Panc1 (cell line): Measurements from ENCODE around the gene USP10.

Experiments
- CTCF ChIP-seq: fragments of 450-650 bp; IDR thresholded peaks from 2 replicates; pipeline ENCODE4 v1.5.1; 2017; ENCODE audit warnings: mild to moderate bottlenecking
- POLR2AphosphoS5 ChIP-seq: IDR thresholded peaks from 2 replicates; pipeline ENCODE4 v1.6.1; 2012; ENCODE audit warnings: mild to moderate bottlenecking, low read depth, low read length, moderate library complexity
- REST ChIP-seq, 2 experiments: IDR thresholded peaks; 2 replicates each; pipeline ENCODE4 v1.6.1; 2011 to 2012; ENCODE audit warnings: low read depth in 2 of 2, control low read depth in 1 of 2, low read length in 1 of 2, mild to moderate bottlenecking in 1 of 2, moderate library complexity in 1 of 2; ENCODE audit not compliant: insufficient read depth in 1 of 2
- SIN3A ChIP-seq: IDR thresholded peaks from 2 replicates; pipeline ENCODE4 v1.6.1; 2012; ENCODE audit warnings: low read depth, mild to moderate bottlenecking, low read length, moderate library complexity, borderline replicate concordance; ENCODE audit not compliant: insufficient read depth
- TCF7L2 ChIP-seq: IDR thresholded peaks from 2 replicates; pipeline ENCODE4 v1.6.1; 2011; ENCODE audit warnings: mild to moderate bottlenecking, low read depth, low read length, inconsistent platforms

DNA sequence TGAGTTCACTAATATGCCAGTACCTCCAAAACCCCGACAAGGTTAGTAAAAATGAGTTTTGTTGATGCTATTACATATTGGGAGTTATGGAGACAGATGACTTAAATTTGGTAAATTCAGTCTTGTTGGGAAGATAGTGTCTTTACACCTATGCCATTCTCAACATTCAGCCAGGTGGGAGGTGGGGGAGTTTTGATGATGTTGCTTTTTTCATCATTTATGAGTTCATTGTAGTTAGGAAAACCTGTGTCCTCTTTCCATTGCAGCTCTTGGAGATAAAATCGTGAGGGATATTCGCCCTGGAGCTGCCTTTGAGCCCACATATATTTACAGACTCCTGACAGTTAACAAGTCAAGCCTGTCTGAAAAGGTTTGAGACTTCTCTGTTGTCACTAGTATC lies 60.1 kb downstream of the USP10 start:
- TF ChIP-seq CTCF (no peak), REST (IDR thresholded peaks at IDR 0.05; ENCODE audit: insufficient read depth in 1 of 2, low read depth in 2 of 2, low read length in 1 of 2) (no peak), TCF7L2 (no peak), POLR2AphosphoS5 (no peak), SIN3A (no peak)
